H9 (cell line): ENCODE measurements around the gene ADAMTSL3. TPM values are rescaled to one million over a fixed set of nuclear protein-coding genes. Genes with fewer than 3 reads are reported as not detected.

Experiments used
- DNase-seq: peaks from one replicate; pipeline ENCODE4 v3.0.0-alpha.2; 2017
- H2AFZ ChIP-seq: one replicate; pipeline ENCODE4 v1.6.1; 2013; ENCODE audit warnings: mild to moderate bottlenecking, low read length, control low read depth, moderate library complexity
- H2AK5ac ChIP-seq: 2 replicates; pipeline ENCODE4 v1.6.1; 2013; ENCODE audit warnings: low read length, control low read depth, mixed read lengths; ENCODE audit not compliant: insufficient read length
- H2BK120ac ChIP-seq: one replicate; pipeline ENCODE4 v1.6.1; 2013; ENCODE audit warnings: low read depth, mild to moderate bottlenecking, low read length, control low read depth, inconsistent platforms; ENCODE audit not compliant: poor library complexity, severe bottlenecking
- H2BK12ac ChIP-seq: 2 replicates; pipeline ENCODE4 v1.6.1; 2013; ENCODE audit warnings: low read length, control low read depth, mixed read lengths, low read depth; ENCODE audit not compliant: insufficient read length
- H2BK15ac ChIP-seq: 2 replicates; pipeline ENCODE4 v1.6.1; 2013; ENCODE audit warnings: low read depth, low read length, control low read depth
- H2BK20ac ChIP-seq: one replicate; pipeline ENCODE4 v1.6.1; 2013; ENCODE audit warnings: low read depth, mild to moderate bottlenecking, low read length, control low read depth, inconsistent platforms; ENCODE audit not compliant: poor library complexity, severe bottlenecking
- H2BK5ac ChIP-seq: 2 replicates; pipeline ENCODE4 v1.6.1; 2013; ENCODE audit warnings: low read length, control low read depth, mixed read lengths; ENCODE audit not compliant: insufficient read length
- H3K14ac ChIP-seq: 2 replicates; pipeline ENCODE4 v1.6.1; 2013; ENCODE audit warnings: low read length, control low read depth; ENCODE audit not compliant: insufficient read depth
- H3K18ac ChIP-seq: 2 replicates; pipeline ENCODE4 v1.6.1; 2013; ENCODE audit warnings: low read depth, mild to moderate bottlenecking, mixed read lengths, low read length, control low read depth; ENCODE audit not compliant: insufficient read length
- H3K23ac ChIP-seq: 2 replicates; pipeline ENCODE4 v1.6.1; 2013; ENCODE audit warnings: low read length, control low read depth, mixed read lengths, low read depth; ENCODE audit not compliant: insufficient read length
- H3K23me2 ChIP-seq: 2 replicates; pipeline ENCODE4 v1.6.1; 2013; ENCODE audit warnings: low read depth, mild to moderate bottlenecking, mixed read lengths, low read length, control low read depth; ENCODE audit not compliant: insufficient read length, poor library complexity, severe bottlenecking
- H3K27ac ChIP-seq: 2 replicates; pipeline ENCODE4 v1.5.1; 2013; ENCODE audit warnings: low read length, control low read depth, mixed read lengths, low read depth; ENCODE audit not compliant: insufficient read length
- H3K27me3 ChIP-seq: 2 replicates; pipeline ENCODE4 v1.6.1; 2013; ENCODE audit warnings: low read length, control low read depth, inconsistent platforms; ENCODE audit not compliant: insufficient read depth
- H3K4ac ChIP-seq: 2 replicates; pipeline ENCODE4 v1.6.1; 2013; ENCODE audit warnings: low read depth, mild to moderate bottlenecking, control low read depth, inconsistent platforms, low read length, moderate library complexity
- H3K4me1 ChIP-seq: 2 replicates; pipeline ENCODE4 v1.6.1; 2013; ENCODE audit warnings: low read length, control low read depth, inconsistent platforms; ENCODE audit not compliant: insufficient read depth
- H3K4me2 ChIP-seq: 2 replicates; pipeline ENCODE4 v1.6.1; 2013; ENCODE audit warnings: low read length, control low read depth, mixed read lengths; ENCODE audit not compliant: insufficient read length, insufficient read depth
- H3K56ac ChIP-seq: 2 replicates; pipeline ENCODE4 v1.6.1; 2013; ENCODE audit warnings: low read depth, mild to moderate bottlenecking, mixed read lengths, low read length, control low read depth; ENCODE audit not compliant: insufficient read length
- H3K79me1 ChIP-seq: 2 replicates; pipeline ENCODE4 v1.6.1; 2013; ENCODE audit warnings: low read depth, mild to moderate bottlenecking, moderate library complexity, low read length, control low read depth, inconsistent platforms; ENCODE audit not compliant: insufficient read depth, poor library complexity, severe bottlenecking
- H3K79me2 ChIP-seq: 2 replicates; pipeline ENCODE4 v1.6.1; 2013; ENCODE audit warnings: low read length, control low read depth, inconsistent platforms; ENCODE audit not compliant: insufficient read depth
- H3K9ac ChIP-seq: 2 replicates; pipeline ENCODE4 v1.6.1; 2013; ENCODE audit warnings: low read length, control low read depth, mixed read lengths; ENCODE audit not compliant: insufficient read length; ENCODE audit errors: extremely low read depth
- H3K9me3 ChIP-seq: one replicate; pipeline ENCODE4 v1.6.1; 2013; ENCODE audit warnings: low read depth, low read length, inconsistent platforms; ENCODE audit not compliant: control insufficient read depth
- H3T11ph ChIP-seq: one replicate; pipeline ENCODE4 v1.6.1; 2013; ENCODE audit warnings: mild to moderate bottlenecking, low read length, control low read depth, inconsistent platforms
- H4K20me1 ChIP-seq: one replicate; pipeline ENCODE4 v1.6.1; 2013; ENCODE audit not compliant: control insufficient read depth, insufficient read length, insufficient read depth
- H4K5ac ChIP-seq: 2 replicates; pipeline ENCODE4 v1.6.1; 2013; ENCODE audit warnings: low read depth, mild to moderate bottlenecking, mixed read lengths, low read length, control low read depth; ENCODE audit not compliant: insufficient read length
- H4K8ac ChIP-seq: replicated peaks from 2 replicates; pipeline ENCODE4 v1.6.1; 2013; ENCODE audit warnings: low read length, control low read depth, mixed read lengths, low read depth; ENCODE audit not compliant: insufficient read length
- H4K91ac ChIP-seq: 2 replicates; pipeline ENCODE4 v1.6.1; 2013; ENCODE audit warnings: low read depth, mild to moderate bottlenecking, moderate library complexity, mixed read lengths, low read length, control low read depth; ENCODE audit not compliant: insufficient read length
- H3K27ac Mint-ChIP-seq, 3 experiments: 2 replicates in 2 of 3; 3 replicates in 1 of 3; pipeline ENCODE4 v1.8.0; 2020 to 2021; ENCODE audit warnings: mixed read lengths in 3 of 3, mild to moderate bottlenecking in 1 of 3, moderate library complexity in 1 of 3
- H3K27me3 Mint-ChIP-seq: 2 replicates; pipeline ENCODE4 v1.8.0; 2021; ENCODE audit warnings: low read depth, mild to moderate bottlenecking, moderate library complexity, mixed read lengths
- H3K36me3 Mint-ChIP-seq, 3 experiments: 2 replicates in 2 of 3; 3 replicates in 1 of 3; pipeline ENCODE4 v1.8.0; 2020 to 2021; ENCODE audit warnings: low read depth in 3 of 3, mixed read lengths in 3 of 3; ENCODE audit not compliant: insufficient read depth in 1 of 3
- H3K4me1 Mint-ChIP-seq, 2 experiments: 2 replicates each; pipeline ENCODE4 v1.8.0; 2020; ENCODE audit warnings: mixed read lengths in 2 of 2
- H3K4me3 Mint-ChIP-seq, 2 experiments: 2 replicates in 1 of 2; 3 replicates in 1 of 2; pipeline ENCODE4 v1.8.0; 2020 to 2021; ENCODE audit warnings: mild to moderate bottlenecking in 2 of 2, mixed read lengths in 2 of 2, moderate library complexity in 1 of 2
- H3K9me3 Mint-ChIP-seq, 2 experiments: 2 replicates in 1 of 2; 3 replicates in 1 of 2; pipeline ENCODE4 v1.8.0; 2020; ENCODE audit warnings: mild to moderate bottlenecking in 2 of 2, mixed read lengths in 2 of 2, moderate library complexity in 1 of 2
- CTCF ChIP-seq: fragments of 200-600 bp; sonication (generic); conservative IDR thresholded peaks from 3 replicates; pipeline ENCODE4 v1.8.0; 2021; ENCODE audit warnings: antibody characterized with exemption, mild to moderate bottlenecking
- WGBS: extraction: QIAGEN DNeasy Blood & Tissue Kit; methylation state at CpG from one replicate; pipeline ENCODE4 v1.1.7; 2013; ENCODE audit warnings: missing lambda C conversion rate, low lambda C conversion rate, mixed read lengths; ENCODE audit not compliant: insufficient read length; ENCODE audit errors: extremely low coverage; 5-methylcytosine and 5-hydroxymethylcytosine counted together
- total RNA-seq: library from RNA; stranded (reverse); gene quantifications from 2 replicates; pipeline ENCODE4 v1.2.1, GENCODE V29; 2021

Gene ADAMTSL3
- total RNA-seq, 1 experiment from 2014 or later: 0.39 TPM

- no peak overlapping the region for H2BK20ac ChIP-seq
- no peak overlapping the region for H3K4me2 ChIP-seq
- H3K14ac ChIP-seq: no peak overlapping the region
- no peak overlapping the region for H3K23ac ChIP-seq
- no peak overlapping the region for H3K4ac ChIP-seq
- H3K27me3 Mint-ChIP-seq: peaks cover 1% of the 10 kb centered on the region; the same call in 1 of the 2 replicates
- no peak overlapping the region for H4K91ac ChIP-seq
- H4K5ac ChIP-seq: no peak overlapping the region
- no peak overlapping the region for H3K9ac ChIP-seq
- H3K56ac ChIP-seq: no peak overlapping the region
- H2BK12ac ChIP-seq: no peak overlapping the region
- no peak overlapping the region for H4K8ac ChIP-seq
- no peak overlapping the region for H3K27ac ChIP-seq
- no peaks in the 10 kb centered on the region for H3K9me3 ChIP-seq
- H2AFZ ChIP-seq: no peak overlapping the region
- TF ChIP-seq CTCF: no peak
- H3K4me1 ChIP-seq: no peaks in the 10 kb centered on the region
- H2BK5ac ChIP-seq: no peak overlapping the region
- no peak overlapping the region for H2BK15ac ChIP-seq
- no peaks in the 10 kb centered on the region for H3K27me3 ChIP-seq
- no peaks in the 10 kb centered on the region for H3K36me3 Mint-ChIP-seq
- H3K4me1 Mint-ChIP-seq: peaks cover 0 to 2% of the 10 kb centered on the region in 2 experiments; a peak in 2 of 4 replicates
- no peak overlapping the region for H3T11ph ChIP-seq
- DNase-seq: no peak
- H3K27ac Mint-ChIP-seq: no peak overlapping the region
- no peaks in the 10 kb centered on the region for H4K20me1 ChIP-seq
- H3K79me2 ChIP-seq: no peaks in the 10 kb centered on the region
- WGBS: no CpG with 5 or more reads among the region's 5 CpGs
- no peak overlapping the region for H2BK120ac ChIP-seq
- H3K4me3 Mint-ChIP-seq: no peak overlapping the region
- H3K23me2 ChIP-seq: no peaks in the 10 kb centered on the region
- no peaks in the 10 kb centered on the region for H3K79me1 ChIP-seq
- no peak overlapping the region for H2AK5ac ChIP-seq
- peaks cover 0 to 3% of the 10 kb centered on the region in 2 experiments; a peak in 1 of 5 replicates for H3K9me3 Mint-ChIP-seq
- H3K18ac ChIP-seq: no peak overlapping the region
These were observed 93.8 kb downstream of the ADAMTSL3 start for GRCh38 chr15:83747718-83748110.
